Progenitor cell of endocrine pancreas (in vitro differentiated cells): ENCODE data around the gene TMEM92. TPM values are rescaled to one million over a fixed set of nuclear protein-coding genes. Genes with fewer than 3 reads are reported as not detected.

Experiments
- DNase-seq: peaks from one replicate; pipeline ENCODE4 v3.0.0; 2021; ENCODE audit warnings: low spot score; ENCODE audit not compliant: unreplicated experiment
- H3K27ac Mint-ChIP-seq: 2 replicates; pipeline ENCODE4 v1.8.0; 2021; ENCODE audit warnings: mild to moderate bottlenecking, moderate library complexity, mixed read lengths
- H3K27me3 Mint-ChIP-seq: 2 replicates; pipeline ENCODE4 v1.8.0; 2021; ENCODE audit warnings: mixed read lengths
- H3K36me3 Mint-ChIP-seq: 2 replicates; pipeline ENCODE4 v1.8.0; 2022; ENCODE audit warnings: mixed read lengths; ENCODE audit not compliant: insufficient read depth
- H3K4me1 Mint-ChIP-seq: 2 replicates; pipeline ENCODE4 v1.8.0; 2021; ENCODE audit warnings: low read depth, mixed read lengths
- H3K4me3 Mint-ChIP-seq: 2 replicates; pipeline ENCODE4 v1.8.0; 2021; ENCODE audit warnings: low read depth, mild to moderate bottlenecking, moderate library complexity, mixed read lengths
- H3K9me3 Mint-ChIP-seq: 2 replicates; pipeline ENCODE4 v1.8.0; 2021; ENCODE audit warnings: low read depth, mixed read lengths
- CTCF ChIP-seq: fragments of 200-600 bp; sonication (generic); IDR thresholded peaks from one replicate; pipeline ENCODE4 v1.5.0; 2021; ENCODE audit warnings: antibody characterized with exemption, mild to moderate bottlenecking; ENCODE audit not compliant: unreplicated experiment
- total RNA-seq: library from RNA; stranded (reverse); gene quantifications from 2 replicates; pipeline ENCODE4 v1.2.1, GENCODE V29; 2021

The TMEM92 gene
- total RNA-seq, 1 donor from 2014 or later: 7.4 TPM

GRCh38 chr17:50325906-50326305 lies 51.6 kb downstream of the TMEM92 start:
- Mint-ChIP-seq H3K27me3 (peaks cover 18% of the 10 kb centered on the region), H3K4me3 (no peak overlapping the region), H3K4me1 (peaks cover 6% of the 10 kb centered on the region), H3K36me3 (no peaks in the 10 kb centered on the region), H3K9me3 (no peaks in the 10 kb centered on the region), H3K27ac (no peak overlapping the region)
- DNase-seq: no peak
- no peak for TF ChIP-seq CTCF

DNA sequence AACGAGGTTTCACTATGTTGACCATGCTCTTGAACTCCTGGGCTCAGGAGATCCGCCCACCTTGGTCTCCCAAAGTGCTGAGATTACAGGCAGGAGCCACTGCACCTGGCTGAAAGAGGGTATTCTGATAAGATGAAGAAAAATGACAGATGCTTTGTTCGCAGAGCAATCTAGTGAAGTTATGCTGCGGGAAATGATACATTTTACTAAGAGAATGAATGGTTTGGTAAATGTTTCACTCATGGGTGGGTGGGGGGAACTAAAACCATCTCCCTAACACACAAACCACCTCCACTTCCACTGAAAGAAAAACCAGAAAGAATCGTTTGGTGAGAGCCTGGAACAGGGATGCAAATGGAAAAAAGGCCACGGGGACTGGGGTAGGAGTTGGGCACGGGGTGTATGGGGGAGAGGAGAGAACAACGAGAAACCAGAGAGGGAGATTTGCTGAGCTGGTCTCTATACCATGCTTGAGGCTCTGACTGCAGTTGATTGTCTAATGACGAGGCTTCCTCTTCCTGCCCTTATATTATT lies 52.6 kb downstream of the TMEM92 start:
- H3K9me3 Mint-ChIP-seq: no peaks in the 10 kb centered on the region
- peaks cover 19% of the 10 kb centered on the region for H3K27me3 Mint-ChIP-seq
- peaks cover 6% of the 10 kb centered on the region for H3K4me1 Mint-ChIP-seq
- no peak overlapping the region for H3K27ac Mint-ChIP-seq
- no peak for TF ChIP-seq CTCF
- DNase-seq: no peak
- no peak overlapping the region for H3K4me3 Mint-ChIP-seq
- H3K36me3 Mint-ChIP-seq: no peaks in the 10 kb centered on the region

GRCh38 chr17:50328363-50329325 lies 54.4 kb downstream of the TMEM92 start:
- Mint-ChIP-seq H3K27ac (no peak overlapping the region), H3K36me3 (no peaks in the 10 kb centered on the region), H3K9me3 (no peaks in the 10 kb centered on the region), H3K27me3 (peaks cover 27% of the 10 kb centered on the region), H3K4me3 (no peak overlapping the region), H3K4me1 (peaks cover 6% of the 10 kb centered on the region)
- TF ChIP-seq CTCF: no peak
- no peak for DNase-seq

- H3K36me3 Mint-ChIP-seq: no peaks in the 10 kb centered on the region
Measured at GRCh38 chr17:50329716-50330115, 55.5 kb downstream of the TMEM92 start.

More at GRCh38 chr17:50329716-50330115, 55.5 kb downstream of the TMEM92 start:
- peaks cover 6% of the 10 kb centered on the region for H3K4me1 Mint-ChIP-seq
- no peak overlapping the region for H3K4me3 Mint-ChIP-seq
- no peaks in the 10 kb centered on the region for H3K9me3 Mint-ChIP-seq
- DNase-seq: no peak
- no peak overlapping the region for H3K27ac Mint-ChIP-seq
- TF ChIP-seq CTCF: no peak
- peaks cover 24% of the 10 kb centered on the region for H3K27me3 Mint-ChIP-seq
